ENCODE data around the gene CDK5RAP2.
"Not testable (repeated sequence)": the region's sequence is repeated elsewhere in the genome, so short reads cannot be mapped to it uniquely, and the experiment has no call there.

CDK5RAP2 gene

GRCh38 chr9:120515481-120515880 lies 64.5 kb downstream of the CDK5RAP2 start:
- DNase-seq, ATAC-seq: not testable (repeated sequence)

- no peak for DNase-seq
- no peak for ATAC-seq
These were observed 65.6 kb downstream of the CDK5RAP2 start for GRCh38 chr9:120514405-120514804.

GRCh38 chr9:120513825-120514396 lies 66.1 kb downstream of the CDK5RAP2 start:
- no peak for ATAC-seq
- no peak for DNase-seq

GRCh38 chr9:120510816-120511215 lies 69.2 kb downstream of the CDK5RAP2 start:
- ATAC-seq (no peak), DNase-seq (no peak)

- ATAC-seq (no peak), DNase-seq (no peak)
These were observed 71.9 kb downstream of the CDK5RAP2 start for GRCh38 chr9:120507936-120508510.

GRCh38 chr9:120505186-120505585 lies 74.8 kb downstream of the CDK5RAP2 start:
- no peak for ATAC-seq
- no peak for DNase-seq

GRCh38 chr9:120500733-120501132 lies 79.2 kb downstream of the CDK5RAP2 start:
- DNase-seq, result no peak
- ATAC-seq, result no peak

GRCh38 chr9:120497865-120498264 lies 82.1 kb downstream of the CDK5RAP2 start:
- ATAC-seq, DNase-seq: not testable (repeated sequence)

- DNase-seq, ATAC-seq: not testable (repeated sequence)
These were observed 83.5 kb downstream of the CDK5RAP2 start for GRCh38 chr9:120496438-120496837.

GRCh38 chr9:120490888-120491595 lies 88.9 kb downstream of the CDK5RAP2 start:
- DNase-seq (no peak), ATAC-seq (no peak)

- DNase-seq, result no peak
- no peak for ATAC-seq
These were observed 93.1 kb downstream of the CDK5RAP2 start for GRCh38 chr9:120486835-120487234.

GRCh38 chr9:120486347-120486746 lies 93.6 kb downstream of the CDK5RAP2 start:
- DNase-seq (no peak), ATAC-seq (no peak)

- ATAC-seq (no peak), DNase-seq (no peak)
These were observed 94.2 kb downstream of the CDK5RAP2 start for GRCh38 chr9:120485788-120486187.

GRCh38 chr9:120484162-120484561 lies 95.8 kb downstream of the CDK5RAP2 start:
- no peak for ATAC-seq
- DNase-seq, result no peak

- DNase-seq, result no peak
- ATAC-seq, result no peak
These were observed 97.4 kb downstream of the CDK5RAP2 start for GRCh38 chr9:120482424-120483186.

GRCh38 chr9:120481846-120482245 lies 98.1 kb downstream of the CDK5RAP2 start:
- ATAC-seq (no peak), DNase-seq (no peak)

GRCh38 chr9:120481248-120481647 lies 98.7 kb downstream of the CDK5RAP2 start:
- DNase-seq (no peak), ATAC-seq (no peak)

GRCh38 chr9:120480707-120481106 lies 99.3 kb downstream of the CDK5RAP2 start:
- DNase-seq (no peak), ATAC-seq (peak; percentile 53)

GRCh38 chr9:120478208-120478607 lies 101.8 kb downstream of the CDK5RAP2 start:
- ATAC-seq (no peak), DNase-seq (no peak)

- ATAC-seq (no peak), DNase-seq (peak; percentile 29)
These were observed 102.4 kb downstream of the CDK5RAP2 start for GRCh38 chr9:120477534-120478001.

GRCh38 chr9:120475341-120475740 lies 104.6 kb downstream of the CDK5RAP2 start:
- DNase-seq (no peak), ATAC-seq (no peak)

GRCh38 chr9:120474591-120475243 lies 105.2 kb downstream of the CDK5RAP2 start:
- DNase-seq (no peak), ATAC-seq (no peak)

Data from stimulated activated naive CD8-positive, alpha-beta T cell treated with anti-CD3 and anti-CD28 coated beads, Interleukin-15, Interleukin-2, amounts not matched to agents 100 U/mL and 50 U/mL, for 24 hours (primary cell).